ENCODE results near the gene RBM19. TPM values are rescaled to one million over a fixed set of nuclear protein-coding genes. Genes with fewer than 3 reads are reported as not detected.

Gene RBM19
- total RNA-seq, 1 experiment from 2014 or later: 35.7 TPM

GRCh38 chr12:113831016-113831415, 135.1 kb downstream of the RBM19 start:
- Histone ChIP-seq H3K36me3 (ENCODE audit: control insufficient read depth, insufficient read depth, low read length) (no peaks in the 10 kb centered on the region), H3K4me3 (ENCODE audit: low read depth, low read length) (no peak overlapping the region), H3K9me3 (no peaks in the 10 kb centered on the region), H3K27me3 (replicated peaks; ENCODE audit: control insufficient read depth, insufficient read depth, low read length) (no peaks in the 10 kb centered on the region), H3K4me1 (no peaks in the 10 kb centered on the region)
- ChIA-PET POLR2A (no interaction called here), CTCF (no interaction called here)
- no TSS peak for BruUV-seq (replicated peaks)
- no peak overlapping the region for H3K4me3 Mint-ChIP-seq (ENCODE audit: unreplicated experiment)
- intact Hi-C loops (cut with micrococcal nuclease; ENCODE audit: unreplicated experiment): no loop called here
- no peaks in the 10 kb centered on the region for H3K4me1 Mint-ChIP-seq (ENCODE audit: low read depth, unreplicated experiment)
- no peaks in the 10 kb centered on the region for H3K9me3 Mint-ChIP-seq (ENCODE audit: unreplicated experiment)
- no peak for TF ChIP-seq CTCF (IDR thresholded peaks at IDR 0.05; ENCODE audit: insufficient read depth in 1 of 2, low read depth in 1 of 2, low read length in 1 of 2, severe bottlenecking in 1 of 2, unreplicated experiment in 1 of 2)
- no peaks in the 10 kb centered on the region for H3K27me3 Mint-ChIP-seq (ENCODE audit: insufficient read depth, unreplicated experiment)
- peaks cover 5% of the 10 kb centered on the region for H3K36me3 Mint-ChIP-seq (ENCODE audit: insufficient read depth, unreplicated experiment)
- H3K27ac Mint-ChIP-seq (ENCODE audit: unreplicated experiment): no peak overlapping the region
- DNase-seq: no peak

DNA sequence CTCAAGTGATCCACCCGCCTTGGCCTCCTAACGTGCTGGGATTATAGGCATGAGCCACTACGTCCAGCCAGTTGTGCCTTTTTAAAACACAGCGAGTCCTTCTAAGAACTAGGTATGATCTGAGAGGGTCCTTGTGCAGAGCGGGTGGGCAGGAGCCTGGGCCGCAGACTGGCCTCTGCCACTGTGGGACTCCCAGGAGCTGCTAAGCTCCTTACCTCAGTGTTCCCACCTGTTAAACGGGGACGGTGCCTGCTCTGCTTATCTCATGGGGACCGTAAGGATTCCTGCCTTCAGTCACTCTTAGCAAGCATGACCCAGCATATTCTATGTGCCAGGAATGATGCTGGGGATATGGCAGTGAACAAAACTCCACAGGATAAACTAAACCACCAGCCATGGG, 136.9 kb downstream of the RBM19 start:
- Histone ChIP-seq H3K36me3 (ENCODE audit: control insufficient read depth, insufficient read depth, low read length) (no peaks in the 10 kb centered on the region), H3K4me3 (ENCODE audit: low read depth, low read length) (no peak overlapping the region), H3K9me3 (no peaks in the 10 kb centered on the region), H3K27me3 (replicated peaks; ENCODE audit: control insufficient read depth, insufficient read depth, low read length) (no peaks in the 10 kb centered on the region), H3K4me1 (no peaks in the 10 kb centered on the region)
- CTCF ChIA-PET: no interaction called here
- no peaks in the 10 kb centered on the region for H3K4me1 Mint-ChIP-seq (ENCODE audit: low read depth, unreplicated experiment)
- no peak for DNase-seq
- no peak overlapping the region for H3K27ac Mint-ChIP-seq (ENCODE audit: unreplicated experiment)
- H3K36me3 Mint-ChIP-seq (ENCODE audit: insufficient read depth, unreplicated experiment): no peaks in the 10 kb centered on the region
- no peaks in the 10 kb centered on the region for H3K27me3 Mint-ChIP-seq (ENCODE audit: insufficient read depth, unreplicated experiment)
- TF ChIP-seq CTCF (IDR thresholded peaks at IDR 0.05; ENCODE audit: insufficient read depth in 1 of 2, low read depth in 1 of 2, low read length in 1 of 2, severe bottlenecking in 1 of 2, unreplicated experiment in 1 of 2): no peak
- H3K4me3 Mint-ChIP-seq (ENCODE audit: unreplicated experiment): no peak overlapping the region
- intact Hi-C loops (cut with micrococcal nuclease; ENCODE audit: unreplicated experiment): no loop called here
- no TSS peak for BruUV-seq (replicated peaks)
- POLR2A ChIA-PET: no interaction called here
- no peaks in the 10 kb centered on the region for H3K9me3 Mint-ChIP-seq (ENCODE audit: unreplicated experiment)

DNA sequence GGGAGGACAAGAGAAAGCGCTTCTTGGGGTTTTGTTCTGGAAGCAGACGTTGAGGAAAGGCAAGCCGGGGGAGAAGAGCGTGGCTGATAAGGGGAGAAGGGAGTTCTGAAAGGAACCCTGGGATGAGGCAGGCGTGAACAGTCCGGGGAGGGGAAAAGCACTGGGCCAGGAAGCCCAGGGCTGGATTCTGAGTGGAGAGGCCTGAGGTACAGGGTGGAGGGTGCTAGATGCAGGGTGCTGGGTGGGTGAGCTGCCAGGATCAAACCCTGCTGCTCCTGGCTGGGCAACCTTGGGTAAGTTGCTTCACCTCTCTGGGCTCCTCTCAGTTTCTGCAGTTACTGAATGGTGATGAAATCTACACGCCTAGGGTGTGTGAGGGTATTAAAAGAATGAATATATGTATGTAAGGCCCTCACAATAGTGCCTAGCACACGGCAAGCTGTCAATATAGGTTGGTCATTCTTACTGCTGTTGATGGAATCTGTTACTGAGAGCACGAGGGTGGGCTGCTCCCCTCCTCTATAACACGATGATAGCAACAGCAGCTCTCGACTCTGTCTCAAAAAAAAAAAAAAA, 138.5 kb downstream of the RBM19 start:
- no TSS peak for BruUV-seq (replicated peaks)

More for the DNA sequence above, 138.5 kb downstream of the RBM19 start:
- DNase-seq: no peak
- CTCF ChIA-PET: interaction anchor here (0.6 to 0.8 kb wide), 2 partner anchors 28 to 108 kb away, joined by 4 to 5 read pairs; no protein-coding TSS in a partner anchor
- Mint-ChIP-seq H3K36me3 (ENCODE audit: insufficient read depth, unreplicated experiment) (no peaks in the 10 kb centered on the region), H3K27ac (ENCODE audit: unreplicated experiment) (no peak overlapping the region), H3K4me3 (ENCODE audit: unreplicated experiment) (no peak overlapping the region), H3K4me1 (ENCODE audit: low read depth, unreplicated experiment) (no peaks in the 10 kb centered on the region), H3K27me3 (ENCODE audit: insufficient read depth, unreplicated experiment) (no peaks in the 10 kb centered on the region), H3K9me3 (ENCODE audit: unreplicated experiment) (no peaks in the 10 kb centered on the region)
- Histone ChIP-seq H3K9me3 (no peaks in the 10 kb centered on the region), H3K4me3 (ENCODE audit: low read depth, low read length) (no peak overlapping the region), H3K27me3 (replicated peaks; ENCODE audit: control insufficient read depth, insufficient read depth, low read length) (no peaks in the 10 kb centered on the region), H3K36me3 (ENCODE audit: control insufficient read depth, insufficient read depth, low read length) (no peaks in the 10 kb centered on the region), H3K4me1 (no peaks in the 10 kb centered on the region)
- POLR2A ChIA-PET: no interaction called here
- no peak for TF ChIP-seq CTCF (IDR thresholded peaks at IDR 0.05; ENCODE audit: insufficient read depth in 1 of 2, low read depth in 1 of 2, low read length in 1 of 2, severe bottlenecking in 1 of 2, unreplicated experiment in 1 of 2)
- intact Hi-C loops (cut with micrococcal nuclease; ENCODE audit: unreplicated experiment): no loop called here

Measured in Caco-2 (cell line).